ENCODE measurements around the gene CDYL.

DNA sequence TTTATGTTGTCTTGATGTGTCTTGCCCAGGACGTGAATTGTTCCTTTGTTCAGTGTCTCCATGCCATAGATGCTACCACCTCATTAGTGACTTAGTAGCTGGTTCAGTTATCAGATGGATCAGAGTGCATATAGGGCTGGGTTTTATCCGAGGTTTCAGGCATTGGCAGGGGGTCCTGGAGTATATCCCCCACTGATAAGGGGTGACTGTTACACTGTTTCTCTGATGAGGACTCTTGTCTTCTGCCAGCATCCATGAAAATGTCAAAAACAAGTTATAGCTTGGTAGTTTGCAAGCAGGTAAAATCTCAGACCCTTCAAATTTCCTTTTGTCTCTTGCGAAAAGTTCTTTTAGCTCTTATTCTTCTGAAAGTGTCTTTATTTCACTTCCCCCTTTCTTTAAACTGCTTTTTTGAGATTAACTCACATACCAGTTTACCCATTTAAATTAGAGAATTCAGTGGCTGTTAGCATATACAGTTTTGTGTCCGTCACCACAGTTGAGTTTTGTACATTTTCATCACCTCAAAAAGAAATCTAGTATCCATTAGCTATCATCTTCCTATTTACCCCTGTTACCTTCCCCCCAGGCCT lies 109.2 kb downstream of the CDYL start:
- no peak for TF ChIP-seq EZH2 (IDR thresholded peaks at IDR 0.05; ENCODE audit: low read length, unreplicated experiment)
- TF ChIP-seq, protein P1, sequence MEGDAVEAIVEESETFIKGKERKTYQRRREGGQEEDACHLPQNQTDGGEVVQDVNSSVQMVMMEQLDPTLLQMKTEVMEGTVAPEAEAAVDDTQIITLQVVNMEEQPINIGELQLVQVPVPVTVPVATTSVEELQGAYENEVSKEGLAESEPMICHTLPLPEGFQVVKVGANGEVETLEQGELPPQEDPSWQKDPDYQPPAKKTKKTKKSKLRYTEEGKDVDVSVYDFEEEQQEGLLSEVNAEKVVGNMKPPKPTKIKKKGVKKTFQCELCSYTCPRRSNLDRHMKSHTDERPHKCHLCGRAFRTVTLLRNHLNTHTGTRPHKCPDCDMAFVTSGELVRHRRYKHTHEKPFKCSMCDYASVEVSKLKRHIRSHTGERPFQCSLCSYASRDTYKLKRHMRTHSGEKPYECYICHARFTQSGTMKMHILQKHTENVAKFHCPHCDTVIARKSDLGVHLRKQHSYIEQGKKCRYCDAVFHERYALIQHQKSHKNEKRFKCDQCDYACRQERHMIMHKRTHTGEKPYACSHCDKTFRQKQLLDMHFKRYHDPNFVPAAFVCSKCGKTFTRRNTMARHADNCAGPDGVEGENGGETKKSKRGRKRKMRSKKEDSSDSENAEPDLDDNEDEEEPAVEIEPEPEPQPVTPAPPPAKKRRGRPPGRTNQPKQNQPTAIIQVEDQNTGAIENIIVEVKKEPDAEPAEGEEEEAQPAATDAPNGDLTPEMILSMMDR (conservative IDR thresholded peaks at IDR 0.05; ENCODE audit: low read depth, low read length): no peak

Measured in PC-3 (cell line).